ENCODE data around the gene GLB1L3.

GLB1L3 gene

GRCh38 chr11:134237557-134237922, 38.6 kb upstream of the GLB1L3 start:
- H3K36me3 ChIP-seq (ENCODE audit: insufficient read depth, low read length), result peaks cover 47% of the 10 kb centered on the region; the same call in 1 of the 2 replicates
- H3K9ac ChIP-seq (ENCODE audit: low read depth, low read length, poor library complexity, severe bottlenecking), result no peak overlapping the region
- peaks cover 10% of the 10 kb centered on the region for H3K4me1 ChIP-seq (ENCODE audit: insufficient read depth, low read length, poor library complexity, severe bottlenecking)

GRCh38 chr11:134238956-134239355, 37.2 kb upstream of the GLB1L3 start:
- Histone ChIP-seq H3K4me1 (ENCODE audit: insufficient read depth, low read length, poor library complexity, severe bottlenecking) (peaks cover 3% of the 10 kb centered on the region), H3K9me2 (replicated peaks; ENCODE audit: low read depth, low read length) (no peaks in the 10 kb centered on the region), H3K36me3 (ENCODE audit: insufficient read depth, low read length) (peaks cover 60% of the 10 kb centered on the region; the same call in 1 of the 2 replicates), H3F3A (ENCODE audit: low read depth) (no peaks in the 10 kb centered on the region), H3K79me2 (ENCODE audit: insufficient read depth, low read length) (no peaks in the 10 kb centered on the region), H3K27me3 (ENCODE audit: insufficient read depth, low read length, poor library complexity, severe bottlenecking) (no peaks in the 10 kb centered on the region), H3K9me3 (ENCODE audit: insufficient read depth, low read depth, low read length) (no peaks in the 10 kb centered on the region), H3K4me2 (ENCODE audit: low read depth, low read length, poor library complexity, severe bottlenecking) (no peak overlapping the region), H2AFZ (ENCODE audit: low read length) (no peak overlapping the region), H3K9ac (ENCODE audit: low read depth, low read length, poor library complexity, severe bottlenecking) (no peak overlapping the region), H3K4me3 (ENCODE audit: low read length, poor library complexity, severe bottlenecking) (no peak overlapping the region), H4K20me1 (ENCODE audit: insufficient read depth, low read length, poor library complexity, severe bottlenecking) (peaks cover 5% of the 10 kb centered on the region)
- no peak for TF ChIP-seq CTCF (conservative IDR thresholded peaks at IDR 0.05; ENCODE audit: low read length)
- TF ChIP-seq EZH2phosphoT487 (IDR thresholded peaks at IDR 0.05; ENCODE audit: borderline replicate concordance), result no peak

More at GRCh38 chr11:134237557-134237922, 38.6 kb upstream of the GLB1L3 start:
- TF ChIP-seq EZH2phosphoT487 (IDR thresholded peaks at IDR 0.05; ENCODE audit: borderline replicate concordance), result no peak
- TF ChIP-seq CTCF (conservative IDR thresholded peaks at IDR 0.05; ENCODE audit: low read length), result no peak
- Histone ChIP-seq H3K27me3 (ENCODE audit: insufficient read depth, low read length, poor library complexity, severe bottlenecking) (no peaks in the 10 kb centered on the region), H4K20me1 (ENCODE audit: insufficient read depth, low read length, poor library complexity, severe bottlenecking) (peaks cover 5% of the 10 kb centered on the region), H3K79me2 (ENCODE audit: insufficient read depth, low read length) (peaks cover 6% of the 10 kb centered on the region; the same call in 1 of the 2 replicates), H3K4me3 (ENCODE audit: low read length, poor library complexity, severe bottlenecking) (no peak overlapping the region), H3K4me2 (ENCODE audit: low read depth, low read length, poor library complexity, severe bottlenecking) (no peak overlapping the region), H3K9me3 (ENCODE audit: insufficient read depth, low read depth, low read length) (no peaks in the 10 kb centered on the region), H3F3A (ENCODE audit: low read depth) (no peaks in the 10 kb centered on the region), H3K9me2 (replicated peaks; ENCODE audit: low read depth, low read length) (no peaks in the 10 kb centered on the region), H2AFZ (ENCODE audit: low read length) (no peak overlapping the region)

GRCh38 chr11:134240592-134240991, 35.6 kb upstream of the GLB1L3 start:
- no peaks in the 10 kb centered on the region for H3K27me3 ChIP-seq (ENCODE audit: insufficient read depth, low read length, poor library complexity, severe bottlenecking)
- no peak overlapping the region for H2AFZ ChIP-seq (ENCODE audit: low read length)
- no peaks in the 10 kb centered on the region for H3K9me3 ChIP-seq (ENCODE audit: insufficient read depth, low read depth, low read length)
- H4K20me1 ChIP-seq (ENCODE audit: insufficient read depth, low read length, poor library complexity, severe bottlenecking), result no peaks in the 10 kb centered on the region
- H3K4me3 ChIP-seq (ENCODE audit: low read length, poor library complexity, severe bottlenecking), result no peak overlapping the region
- H3K36me3 ChIP-seq (ENCODE audit: insufficient read depth, low read length), result peaks cover 65% of the 10 kb centered on the region; the same call in 1 of the 2 replicates
- H3K9me2 ChIP-seq (replicated peaks; ENCODE audit: low read depth, low read length), result no peaks in the 10 kb centered on the region
- H3K4me2 ChIP-seq (ENCODE audit: low read depth, low read length, poor library complexity, severe bottlenecking), result no peak overlapping the region
- no peaks in the 10 kb centered on the region for H3K79me2 ChIP-seq (ENCODE audit: insufficient read depth, low read length)
- H3K9ac ChIP-seq (ENCODE audit: low read depth, low read length, poor library complexity, severe bottlenecking), result no peak overlapping the region
- TF ChIP-seq EZH2phosphoT487 (IDR thresholded peaks at IDR 0.05; ENCODE audit: borderline replicate concordance) (no peak), CTCF (conservative IDR thresholded peaks at IDR 0.05; ENCODE audit: low read length) (no peak)
- no peaks in the 10 kb centered on the region for H3F3A ChIP-seq (ENCODE audit: low read depth)
- peaks cover 3% of the 10 kb centered on the region for H3K4me1 ChIP-seq (ENCODE audit: insufficient read depth, low read length, poor library complexity, severe bottlenecking)
